Measurements from ENCODE around the gene RNF214.

- TF ChIP-seq CTCF (IDR thresholded peaks at IDR 0.05) (no peak), POLR2A (IDR thresholded peaks at IDR 0.05) (no peak)
These were observed 24.1 kb downstream of the RNF214 start for GRCh38 chr11:117256573-117256972.

All from body of pancreas (tissue), 4 donors.